Medulla oblongata (tissue), 1 donor: Measurements from ENCODE around the gene RND3.

Source experiments
- DNase-seq: peaks from one replicate; pipeline ENCODE4 v3.0.0-alpha.2; 2015; ENCODE audit errors: extremely low spot score

RND3 gene

GRCh38 chr2:150476286-150476685 lies 11.2 kb downstream of the RND3 start:
- no peak for DNase-seq

GRCh38 chr2:150475479-150476250 lies 11.8 kb downstream of the RND3 start:
- DNase-seq = no peak

- DNase-seq = no peak
These were observed 13.0 kb downstream of the RND3 start for GRCh38 chr2:150474326-150475074.

- DNase-seq = no peak
These were observed 13.7 kb downstream of the RND3 start for GRCh38 chr2:150473767-150474166.

GRCh38 chr2:150472511-150472899 lies 15.0 kb downstream of the RND3 start:
- DNase-seq = no peak

GRCh38 chr2:150471813-150472510 lies 15.5 kb downstream of the RND3 start:
- no peak for DNase-seq

GRCh38 chr2:150470435-150470834 lies 17.0 kb downstream of the RND3 start:
- no peak for DNase-seq

- no peak for DNase-seq
These were observed 17.7 kb downstream of the RND3 start for GRCh38 chr2:150469706-150470274.

GRCh38 chr2:150468350-150468960 lies 19.0 kb downstream of the RND3 start:
- no peak for DNase-seq

GRCh38 chr2:150467621-150467963 lies 19.9 kb downstream of the RND3 start:
- DNase-seq = no peak

- DNase-seq = no peak
These were observed 20.5 kb downstream of the RND3 start for GRCh38 chr2:150466741-150467620.

- no peak for DNase-seq
These were observed 21.5 kb downstream of the RND3 start for GRCh38 chr2:150465703-150466569.

- DNase-seq = no peak
These were observed 22.5 kb downstream of the RND3 start for GRCh38 chr2:150464986-150465385.

GRCh38 chr2:150464270-150464669 lies 23.2 kb downstream of the RND3 start:
- DNase-seq = no peak

- DNase-seq = no peak
These were observed 24.7 kb downstream of the RND3 start for GRCh38 chr2:150462770-150463169.

- DNase-seq = no peak
These were observed 28.2 kb downstream of the RND3 start for GRCh38 chr2:150459281-150459680.

- DNase-seq = no peak
These were observed 36.7 kb downstream of the RND3 start for GRCh38 chr2:150450765-150451164.

GRCh38 chr2:150449856-150450255 lies 37.6 kb downstream of the RND3 start:
- DNase-seq = no peak

- DNase-seq = no peak
These were observed 42.1 kb downstream of the RND3 start for GRCh38 chr2:150445398-150445797.

- DNase-seq = no peak
These were observed 45.0 kb downstream of the RND3 start for GRCh38 chr2:150442484-150442883.
